ENCODE data around the gene AURKB.
"Not testable (repeated sequence)": the region's sequence is repeated elsewhere in the genome, so short reads cannot be mapped to it uniquely, and the experiment has no call there.

GRCh38 chr17:8251411-8251810 lies 41.0 kb upstream of the AURKB start:
- not testable (repeated sequence) for TF ChIP-seq POLR2A, CTCF (IDR thresholded peaks at IDR 0.05)
